T-helper 2 cell treated with Interferon-gamma antibody and Interleukin-4, amounts not matched to agents 5 μg/mL and 100 μg/mL, for 36 hours (primary cell): ENCODE data around the gene CELSR2.

Experiments
- DNase-seq: peaks from one replicate; pipeline ENCODE4 v3.0.0; 2021; ENCODE audit warnings: low spot score
- H3K27ac Mint-ChIP-seq: one replicate; pipeline ENCODE4 v1.8.0; 2021; ENCODE audit warnings: mild to moderate bottlenecking, mixed read lengths
- H3K27me3 Mint-ChIP-seq: one replicate; pipeline ENCODE4 v1.8.0; 2021; ENCODE audit warnings: low read depth, mixed read lengths
- H3K36me3 Mint-ChIP-seq: one replicate; pipeline ENCODE4 v1.8.0; 2021; ENCODE audit warnings: low read depth, mixed read lengths
- H3K4me1 Mint-ChIP-seq: one replicate; pipeline ENCODE4 v1.8.0; 2021; ENCODE audit warnings: low read depth, mixed read lengths
- H3K4me3 Mint-ChIP-seq: one replicate; pipeline ENCODE4 v1.8.0; 2022; ENCODE audit warnings: mild to moderate bottlenecking, moderate library complexity, mixed read lengths
- H3K9me3 Mint-ChIP-seq: one replicate; pipeline ENCODE4 v1.8.0; 2021; ENCODE audit warnings: mixed read lengths

Gene CELSR2

DNA sequence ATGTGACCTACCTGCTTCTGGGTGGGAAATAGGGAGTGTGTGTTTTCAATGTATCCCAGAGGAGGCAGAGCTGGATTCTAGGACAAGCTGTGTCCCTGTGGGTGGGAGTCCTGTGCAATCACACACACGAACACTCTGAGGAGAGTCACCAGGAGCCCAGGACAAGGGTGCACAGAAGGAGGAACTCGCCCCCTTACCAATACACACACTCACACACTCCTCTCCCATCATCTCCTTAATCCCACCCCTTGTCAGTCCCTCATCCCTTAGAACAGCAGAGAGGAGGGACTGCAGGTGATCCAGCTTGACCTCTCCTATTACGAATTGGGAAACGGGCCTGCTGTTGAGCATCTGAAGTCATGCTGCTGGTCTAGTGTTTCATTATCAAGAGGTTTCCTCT is 65.9 kb downstream of the CELSR2 start:
- H3K27ac Mint-ChIP-seq = no peak overlapping the region

DNA sequence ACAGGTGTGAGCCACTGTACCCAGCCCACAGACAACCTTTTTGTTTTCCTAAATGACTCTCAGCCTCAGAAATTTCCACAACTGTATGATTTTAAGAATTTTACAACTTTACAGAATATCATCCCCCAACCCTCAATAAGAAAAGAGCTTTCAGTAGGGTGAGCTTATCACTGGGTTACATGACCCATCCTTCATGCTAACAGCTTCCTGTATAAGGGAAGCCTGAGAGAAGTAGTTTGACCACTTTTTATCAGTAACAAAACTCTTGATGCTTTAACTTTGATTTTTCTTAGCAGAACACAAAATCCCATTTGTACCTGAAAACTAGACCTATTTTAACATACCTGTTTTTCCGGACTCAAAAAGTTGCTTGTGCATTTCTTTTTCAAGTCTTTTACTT is 67.2 kb downstream of the CELSR2 start:
- Mint-ChIP-seq H3K4me3 (no peak overlapping the region), H3K9me3 (no peaks in the 10 kb centered on the region), H3K27ac (no peak overlapping the region), H3K36me3 (no peaks in the 10 kb centered on the region), H3K27me3 (peaks cover 15% of the 10 kb centered on the region), H3K4me1 (no peaks in the 10 kb centered on the region)
- DNase-seq = no peak

More for the DNA sequence above, 65.9 kb downstream of the CELSR2 start:
- Mint-ChIP-seq H3K4me1 (no peaks in the 10 kb centered on the region), H3K4me3 (no peak overlapping the region), H3K9me3 (no peaks in the 10 kb centered on the region), H3K36me3 (no peaks in the 10 kb centered on the region), H3K27me3 (peaks cover 12% of the 10 kb centered on the region)
- no peak for DNase-seq

DNA sequence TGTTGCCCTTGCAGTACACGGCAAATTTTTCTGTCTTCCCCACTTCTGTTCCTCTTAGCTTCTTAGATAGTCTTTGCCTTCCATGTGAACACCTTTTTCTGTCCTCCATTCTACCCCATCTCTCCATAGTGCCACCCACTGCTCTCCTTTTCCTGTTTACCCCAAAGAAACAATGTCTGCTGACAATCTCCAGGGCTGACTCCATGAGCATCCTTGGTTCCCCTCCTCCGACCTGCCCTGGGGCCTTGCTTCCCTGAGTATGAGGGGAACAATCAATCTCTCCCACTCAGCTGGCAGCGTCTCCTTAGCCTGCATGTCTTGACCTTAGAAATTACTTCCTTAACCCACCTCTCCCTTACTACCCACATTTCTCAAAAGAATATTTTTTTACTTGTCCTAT is 69.8 kb downstream of the CELSR2 start:
- no peak for DNase-seq
- Mint-ChIP-seq H3K4me1 (no peaks in the 10 kb centered on the region), H3K27me3 (peaks cover 15% of the 10 kb centered on the region), H3K4me3 (no peak overlapping the region), H3K27ac (no peak overlapping the region), H3K9me3 (no peaks in the 10 kb centered on the region), H3K36me3 (no peaks in the 10 kb centered on the region)

DNA sequence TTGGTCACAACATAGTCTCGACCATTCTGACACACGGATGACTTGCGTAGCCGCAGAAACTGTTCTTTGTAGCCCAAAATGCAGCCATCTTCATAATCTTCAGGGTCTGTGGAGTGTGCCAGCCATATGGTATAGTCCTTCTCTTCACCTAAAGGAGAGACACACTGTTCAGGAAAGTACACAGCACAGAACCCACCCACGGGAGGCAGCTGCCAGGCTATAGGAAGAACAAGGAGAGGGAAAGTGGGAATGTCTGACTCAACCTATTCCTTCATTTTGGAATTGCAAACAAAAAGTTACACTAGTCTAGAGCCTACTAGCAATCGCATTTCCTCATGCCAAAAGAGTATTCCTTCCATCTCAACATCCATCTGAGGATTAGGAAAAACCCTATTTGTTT is 73.6 kb downstream of the CELSR2 start:
- Mint-ChIP-seq H3K4me3 (no peak overlapping the region), H3K4me1 (no peaks in the 10 kb centered on the region), H3K27me3 (peaks cover 10% of the 10 kb centered on the region), H3K36me3 (no peaks in the 10 kb centered on the region), H3K9me3 (no peaks in the 10 kb centered on the region), H3K27ac (no peak overlapping the region)
- no peak for DNase-seq
